NCI-H1048 (cell line): ENCODE data around the gene ZNF681.
A peak's percentile ranks its signal among the peaks of the same experiment; 100 is the strongest.
"Not testable (repeated sequence)": the region's sequence is repeated elsewhere in the genome, so short reads cannot be mapped to it uniquely, and the experiment has no call there.

ENCODE experiments used
- DNase-seq: peaks from one replicate; lab custom pipeline; 2025; lab: John Stamatoyannopoulos, UW

ZNF681 gene

GRCh38 chr19:23758187-23759074 lies at the start of gene ZNF681:
ZNF681 (minus strand) TSS chr19:23758891; CDS start chr19:23758749, 142 bp downstream.
- peak; percentile 49 for DNase-seq

DNA sequence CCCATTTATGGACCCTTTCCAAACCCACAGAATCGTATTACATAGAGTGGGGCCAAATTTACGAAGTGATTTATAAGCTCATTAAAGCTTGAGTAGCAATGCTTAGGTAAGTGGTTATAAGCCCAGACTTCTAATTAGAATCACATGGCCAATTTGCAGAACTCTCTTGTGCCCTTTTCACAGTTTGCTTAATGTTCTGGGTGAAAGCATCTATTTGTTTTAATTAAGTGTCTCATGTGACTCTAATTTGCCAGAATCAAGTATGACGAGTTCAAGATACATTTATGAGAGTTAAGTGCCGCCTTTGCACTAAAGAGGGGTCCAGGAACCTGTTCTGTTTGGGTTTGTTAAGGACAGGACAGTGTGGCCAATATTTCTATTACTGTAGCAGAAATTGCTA lies 46.0 kb upstream of the ZNF681 start:
- DNase-seq: no peak

DNA sequence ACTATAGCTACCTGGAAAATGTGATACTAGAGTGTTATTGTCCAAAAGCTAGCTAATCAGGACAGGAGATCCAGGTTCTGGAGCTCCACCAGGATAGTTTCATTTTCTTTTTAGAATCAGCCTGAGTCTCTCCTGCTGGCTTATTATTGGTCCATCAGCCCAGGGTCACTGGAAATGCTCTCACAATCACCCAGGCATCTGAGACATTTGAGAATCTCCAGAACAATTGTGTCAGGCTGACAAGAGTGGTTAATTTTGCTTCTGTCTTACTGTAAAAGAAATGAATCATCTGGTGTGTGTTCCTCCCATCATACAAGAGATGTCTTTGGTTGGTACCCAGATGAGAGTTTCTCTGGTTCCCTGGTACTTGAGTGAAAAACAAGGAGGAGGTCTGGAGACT lies 43.6 kb upstream of the ZNF681 start:
- DNase-seq: no peak

DNA sequence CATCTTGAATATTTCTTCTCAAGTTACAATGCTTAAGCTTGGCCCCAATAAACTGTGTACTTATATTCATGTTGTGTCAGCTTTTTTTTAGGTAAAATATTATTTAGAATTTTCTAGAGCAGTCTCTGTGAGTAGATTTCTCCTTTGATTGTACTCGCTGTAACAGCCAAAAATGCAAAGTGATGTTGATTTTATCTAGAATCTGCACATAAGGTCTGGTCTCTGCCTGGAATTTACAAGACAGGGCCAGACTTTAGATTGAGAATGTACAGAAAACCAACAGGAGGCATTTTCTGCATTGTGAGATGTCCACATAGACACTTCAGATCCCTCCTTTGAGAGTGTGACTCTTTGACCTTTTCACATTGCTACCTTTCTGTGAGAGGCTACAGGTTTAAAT lies 43.1 kb upstream of the ZNF681 start:
- no peak for DNase-seq

DNA sequence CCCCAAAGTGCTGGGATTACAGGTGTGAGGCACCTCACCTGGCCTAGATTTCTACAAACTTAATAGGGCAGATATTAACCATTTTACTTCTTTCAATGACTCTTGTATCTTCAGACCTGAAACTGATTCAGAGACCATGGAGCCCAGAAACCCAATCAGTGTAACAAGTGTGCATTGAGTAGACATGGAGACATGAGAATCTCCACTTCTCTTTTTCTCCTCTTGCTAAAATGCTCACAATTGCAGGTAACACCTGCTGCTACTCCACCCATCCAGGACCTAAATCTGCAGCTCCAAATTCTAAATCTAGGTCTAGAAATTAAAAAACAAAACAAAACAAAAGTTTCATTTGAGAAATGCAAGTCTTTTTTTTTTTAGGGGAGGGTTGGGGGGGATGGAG lies 42.2 kb upstream of the ZNF681 start:
- DNase-seq: no peak

DNA sequence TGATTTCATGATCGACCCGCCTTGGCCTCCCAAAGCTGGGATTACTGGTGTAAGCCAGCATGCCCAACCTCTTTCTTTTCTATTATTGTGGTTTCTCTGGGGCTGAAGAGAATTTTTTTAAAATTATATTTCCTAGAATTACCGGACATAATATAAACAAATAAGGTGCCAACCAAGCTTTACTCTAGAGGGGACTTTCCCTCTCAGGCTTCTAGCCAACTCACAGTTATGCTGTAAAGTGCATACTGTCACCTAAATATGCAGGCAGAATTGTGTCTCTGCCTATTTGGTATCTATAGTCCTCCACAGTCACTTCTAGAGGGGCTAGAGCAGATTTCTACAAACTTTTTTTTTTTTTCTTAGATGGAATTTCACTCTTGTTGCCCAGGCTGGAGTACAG lies 41.6 kb upstream of the ZNF681 start:
- no peak for DNase-seq

- no peak for DNase-seq
These were observed 40.6 kb upstream of the ZNF681 start for GRCh38 chr19:23799321-23799720.

- DNase-seq: no peak
These were observed 36.8 kb upstream of the ZNF681 start for GRCh38 chr19:23795462-23795861.

GRCh38 chr19:23792784-23793183 lies 34.1 kb upstream of the ZNF681 start:
- no peak for DNase-seq

DNA sequence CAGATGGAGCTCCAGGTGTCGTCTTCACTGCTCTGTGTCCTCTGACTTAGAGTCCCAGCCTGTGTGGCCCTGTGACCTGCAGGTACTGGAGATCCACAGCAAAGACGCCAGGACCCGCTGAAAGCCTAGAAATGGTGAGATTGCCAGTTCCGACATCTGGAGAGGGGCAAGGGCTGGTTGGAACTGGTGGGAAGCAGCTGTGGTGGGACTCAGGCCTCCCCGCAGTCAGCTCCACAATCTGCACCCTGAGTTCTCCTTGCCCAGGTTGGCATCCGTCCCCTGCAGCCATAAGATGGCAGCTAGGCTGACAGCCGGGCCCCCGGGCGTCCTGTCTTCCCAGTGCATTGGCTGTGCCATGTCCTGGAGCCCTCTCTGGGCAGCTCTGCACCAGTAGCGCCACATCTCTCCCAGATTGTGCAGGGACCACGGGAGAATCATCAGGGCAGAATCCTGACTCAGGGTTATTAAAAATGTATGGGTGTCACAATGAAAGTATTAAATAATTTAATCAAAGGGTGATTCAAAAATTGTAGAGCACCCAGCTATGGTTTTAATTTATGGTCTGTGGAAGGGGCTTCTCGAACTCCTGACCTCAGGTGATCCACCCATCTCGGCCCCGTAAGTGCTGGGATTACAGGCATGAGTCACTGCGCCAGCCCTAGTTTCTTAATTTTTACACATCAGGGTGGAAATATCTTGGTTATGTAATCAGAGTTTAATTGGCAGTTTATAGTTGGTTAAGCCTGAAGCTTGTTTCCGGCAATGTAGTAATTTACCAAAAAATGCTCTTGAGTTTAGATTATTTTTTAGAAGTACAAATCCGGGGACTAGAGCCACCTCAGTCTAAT lies 32.2 kb upstream of the ZNF681 start:
- DNase-seq: no peak

GRCh38 chr19:23789246-23789645 lies 30.6 kb upstream of the ZNF681 start:
- no peak for DNase-seq

GRCh38 chr19:23788411-23788810 lies 29.7 kb upstream of the ZNF681 start:
- DNase-seq: no peak

GRCh38 chr19:23787106-23787505 lies 28.4 kb upstream of the ZNF681 start:
- no peak for DNase-seq

- DNase-seq: no peak
These were observed 27.3 kb upstream of the ZNF681 start for GRCh38 chr19:23785982-23786381.

DNA sequence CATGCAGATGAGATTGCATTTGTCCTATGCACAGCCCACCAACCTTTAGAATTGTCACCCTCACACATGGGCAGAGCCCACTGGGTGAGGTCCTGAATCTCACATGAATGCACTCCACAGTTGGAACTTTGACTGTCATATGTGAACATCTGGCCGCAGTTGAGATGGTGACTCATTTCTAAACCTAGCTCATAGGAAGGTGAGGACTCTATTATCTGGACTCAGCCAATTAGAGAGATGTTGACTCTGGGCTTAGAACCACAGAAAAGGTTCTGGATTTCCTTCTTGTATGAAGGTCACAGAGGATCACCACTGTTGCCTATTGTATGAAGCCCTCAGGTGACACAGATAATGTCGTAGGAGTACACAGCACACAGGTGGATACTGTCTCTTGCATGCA lies 25.6 kb upstream of the ZNF681 start:
- no peak for DNase-seq

DNA sequence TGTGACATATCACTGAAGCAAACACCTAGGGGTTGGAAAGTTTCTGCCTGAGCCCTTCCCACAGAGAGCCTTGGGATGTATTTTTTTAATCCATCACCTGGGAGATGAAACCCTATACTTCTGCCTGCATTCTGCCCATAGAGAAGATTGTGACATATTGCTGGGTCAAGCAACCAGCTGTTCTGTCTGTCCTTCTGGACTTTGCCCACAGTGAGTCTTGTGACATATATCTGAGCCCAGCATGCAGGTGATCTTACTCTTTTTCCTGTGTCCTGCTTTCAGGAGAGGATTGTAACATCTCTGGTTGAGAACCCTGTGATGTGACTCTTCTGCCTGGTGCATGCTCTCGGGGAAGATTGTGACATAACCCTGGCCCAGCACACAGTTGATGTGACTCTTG lies 24.9 kb upstream of the ZNF681 start:
- DNase-seq: no peak

DNA sequence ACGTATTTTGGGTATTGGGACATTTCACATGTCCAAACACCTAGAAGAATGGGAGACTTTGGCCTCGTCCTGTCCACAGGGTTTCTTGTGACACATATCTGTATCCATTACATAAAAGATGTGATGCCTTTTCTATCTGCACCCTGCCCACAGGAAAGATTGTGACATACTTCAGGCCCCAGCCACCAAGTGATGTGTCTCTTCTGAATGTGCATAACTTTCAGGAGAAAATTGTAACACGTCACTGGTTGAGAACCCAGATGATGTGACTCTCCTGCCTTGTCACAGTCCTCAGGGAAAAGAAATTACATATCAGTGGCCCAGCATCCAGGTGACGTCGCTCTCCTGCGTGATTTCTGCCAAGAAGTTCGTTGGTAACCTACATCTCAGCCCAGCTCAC lies 21.0 kb upstream of the ZNF681 start:
- DNase-seq: no peak

GRCh38 chr19:23778566-23778965 lies 19.9 kb upstream of the ZNF681 start:
- DNase-seq: no peak

GRCh38 chr19:23778036-23778435 lies 19.3 kb upstream of the ZNF681 start:
- not testable (repeated sequence) for DNase-seq

- no peak for DNase-seq
These were observed 18.5 kb upstream of the ZNF681 start for GRCh38 chr19:23777216-23777615.

GRCh38 chr19:23776507-23777205 lies 18.0 kb upstream of the ZNF681 start:
- no peak for DNase-seq

DNA sequence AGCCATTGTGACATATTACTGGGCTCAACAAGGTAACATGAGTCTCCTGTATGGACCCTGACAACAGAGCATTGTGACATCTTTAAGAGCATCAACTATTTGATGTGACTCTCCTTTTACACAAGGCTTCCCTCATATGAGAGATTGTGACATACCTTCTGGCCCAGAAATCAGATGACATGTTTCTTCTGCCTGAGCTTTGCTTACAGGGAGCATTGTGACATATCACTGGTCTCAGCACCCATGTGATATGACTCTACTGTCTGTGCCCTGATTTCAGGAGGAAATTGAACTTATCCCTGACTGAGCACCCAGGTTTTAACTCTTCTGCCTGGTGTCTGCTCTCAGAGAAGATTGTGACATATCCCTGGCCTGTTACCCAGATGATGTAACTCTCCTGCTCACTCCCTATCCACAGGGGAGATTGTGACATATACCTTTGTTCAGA lies 15.9 kb upstream of the ZNF681 start:
- no peak for DNase-seq
